ENCODE results near the gene MYO5B. TPM values are rescaled to one million over a fixed set of nuclear protein-coding genes. Genes with fewer than 3 reads are reported as not detected.

MYO5B gene
- total and polyA plus RNA-seq, 4 donors, result 5.4 to 23.4 (median 11.4) TPM

DNA sequence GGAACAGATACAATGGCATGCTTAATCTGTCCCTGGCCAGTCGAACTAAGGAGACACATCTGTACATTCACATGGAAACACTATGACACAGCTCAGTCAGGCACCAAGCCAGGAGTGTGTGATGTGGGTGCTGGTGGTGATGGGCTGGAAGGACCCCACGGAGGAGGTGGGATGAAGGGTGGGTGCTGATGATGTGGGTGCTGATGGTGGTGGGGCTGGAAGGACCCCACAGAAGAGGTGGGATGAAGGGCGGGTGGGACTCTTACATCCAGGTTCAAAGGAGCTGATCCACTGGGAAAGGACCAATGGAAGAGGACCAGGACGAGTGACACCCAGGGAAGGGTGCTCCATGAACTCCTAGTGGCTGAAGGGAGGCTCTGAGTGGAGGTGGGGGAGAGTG lies 346.8 kb downstream of the MYO5B start:
- no peak for DNase-seq (ENCODE audit: low spot score)
- Histone ChIP-seq H3K4me3 (ENCODE audit: low read depth in 1 of 3, low read length in 3 of 3) (no peak overlapping the region), H3K27me3 (ENCODE audit: control insufficient read depth in 4 of 4, insufficient read depth in 4 of 4, low read length in 3 of 4) (no peaks in the 10 kb centered on the region)

More for the DNA sequence above, 346.8 kb downstream of the MYO5B start:
- Histone ChIP-seq H3K36me3 (ENCODE audit: control insufficient read depth in 4 of 4, insufficient read depth in 3 of 4, low read depth in 1 of 4, low read length in 3 of 4) (peaks cover 0 to 2% (median 0%) of the 10 kb centered on the region in 4 donors), H3K27ac (ENCODE audit: low read depth in 1 of 2, low read length in 2 of 2) (no peak overlapping the region), H3K9me3 (ENCODE audit: control insufficient read depth in 4 of 4, low read length in 3 of 4) (no peaks in the 10 kb centered on the region), H3K9ac (ENCODE audit: low read depth in 1 of 2, low read length in 2 of 2) (no peak overlapping the region), H3K4me1 (ENCODE audit: control insufficient read depth in 4 of 4, insufficient read depth in 4 of 4, low read length in 3 of 4) (peaks cover 0 to 14% (median 10%) of the 10 kb centered on the region in 4 donors)
- TF ChIP-seq, protein P1, sequence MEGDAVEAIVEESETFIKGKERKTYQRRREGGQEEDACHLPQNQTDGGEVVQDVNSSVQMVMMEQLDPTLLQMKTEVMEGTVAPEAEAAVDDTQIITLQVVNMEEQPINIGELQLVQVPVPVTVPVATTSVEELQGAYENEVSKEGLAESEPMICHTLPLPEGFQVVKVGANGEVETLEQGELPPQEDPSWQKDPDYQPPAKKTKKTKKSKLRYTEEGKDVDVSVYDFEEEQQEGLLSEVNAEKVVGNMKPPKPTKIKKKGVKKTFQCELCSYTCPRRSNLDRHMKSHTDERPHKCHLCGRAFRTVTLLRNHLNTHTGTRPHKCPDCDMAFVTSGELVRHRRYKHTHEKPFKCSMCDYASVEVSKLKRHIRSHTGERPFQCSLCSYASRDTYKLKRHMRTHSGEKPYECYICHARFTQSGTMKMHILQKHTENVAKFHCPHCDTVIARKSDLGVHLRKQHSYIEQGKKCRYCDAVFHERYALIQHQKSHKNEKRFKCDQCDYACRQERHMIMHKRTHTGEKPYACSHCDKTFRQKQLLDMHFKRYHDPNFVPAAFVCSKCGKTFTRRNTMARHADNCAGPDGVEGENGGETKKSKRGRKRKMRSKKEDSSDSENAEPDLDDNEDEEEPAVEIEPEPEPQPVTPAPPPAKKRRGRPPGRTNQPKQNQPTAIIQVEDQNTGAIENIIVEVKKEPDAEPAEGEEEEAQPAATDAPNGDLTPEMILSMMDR (IDR thresholded peaks at IDR 0.05; ENCODE audit: low read depth, low read length, missing input control), result no peak
- TF ChIP-seq TAF1 (conservative IDR thresholded peaks at IDR 0.05) (no peak), YY1 (IDR thresholded peaks at IDR 0.05) (no peak), GABPA (IDR thresholded peaks at IDR 0.05 in 1 of 2, conservative IDR thresholded peaks at IDR 0.05 in 1 of 2) (no peak), NR2F2 (IDR thresholded peaks at IDR 0.05) (no peak), EGR1 (IDR thresholded peaks at IDR 0.05; ENCODE audit: low read depth in 2 of 2) (no peak), HNF4G (IDR thresholded peaks at IDR 0.05) (no peak), RAD21 (IDR thresholded peaks at IDR 0.05) (no peak), FOXA1 (IDR thresholded peaks at IDR 0.05) (no peak), FOXA2 (IDR thresholded peaks at IDR 0.05) (no peak), HNF4A (conservative IDR thresholded peaks at IDR 0.05) (no peak), JUND (IDR thresholded peaks at IDR 0.05) (no peak), SP1 (IDR thresholded peaks at IDR 0.05) (no peak), RXRA (IDR thresholded peaks at IDR 0.05) (no peak)
- TF ChIP-seq, protein P2, sequence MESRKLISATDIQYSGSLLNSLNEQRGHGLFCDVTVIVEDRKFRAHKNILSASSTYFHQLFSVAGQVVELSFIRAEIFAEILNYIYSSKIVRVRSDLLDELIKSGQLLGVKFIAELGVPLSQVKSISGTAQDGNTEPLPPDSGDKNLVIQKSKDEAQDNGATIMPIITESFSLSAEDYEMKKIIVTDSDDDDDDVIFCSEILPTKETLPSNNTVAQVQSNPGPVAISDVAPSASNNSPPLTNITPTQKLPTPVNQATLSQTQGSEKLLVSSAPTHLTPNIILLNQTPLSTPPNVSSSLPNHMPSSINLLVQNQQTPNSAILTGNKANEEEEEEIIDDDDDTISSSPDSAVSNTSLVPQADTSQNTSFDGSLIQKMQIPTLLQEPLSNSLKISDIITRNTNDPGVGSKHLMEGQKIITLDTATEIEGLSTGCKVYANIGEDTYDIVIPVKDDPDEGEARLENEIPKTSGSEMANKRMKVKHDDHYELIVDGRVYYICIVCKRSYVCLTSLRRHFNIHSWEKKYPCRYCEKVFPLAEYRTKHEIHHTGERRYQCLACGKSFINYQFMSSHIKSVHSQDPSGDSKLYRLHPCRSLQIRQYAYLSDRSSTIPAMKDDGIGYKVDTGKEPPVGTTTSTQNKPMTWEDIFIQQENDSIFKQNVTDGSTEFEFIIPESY (IDR thresholded peaks at IDR 0.05), result no peak
- TF ChIP-seq, protein P3, sequence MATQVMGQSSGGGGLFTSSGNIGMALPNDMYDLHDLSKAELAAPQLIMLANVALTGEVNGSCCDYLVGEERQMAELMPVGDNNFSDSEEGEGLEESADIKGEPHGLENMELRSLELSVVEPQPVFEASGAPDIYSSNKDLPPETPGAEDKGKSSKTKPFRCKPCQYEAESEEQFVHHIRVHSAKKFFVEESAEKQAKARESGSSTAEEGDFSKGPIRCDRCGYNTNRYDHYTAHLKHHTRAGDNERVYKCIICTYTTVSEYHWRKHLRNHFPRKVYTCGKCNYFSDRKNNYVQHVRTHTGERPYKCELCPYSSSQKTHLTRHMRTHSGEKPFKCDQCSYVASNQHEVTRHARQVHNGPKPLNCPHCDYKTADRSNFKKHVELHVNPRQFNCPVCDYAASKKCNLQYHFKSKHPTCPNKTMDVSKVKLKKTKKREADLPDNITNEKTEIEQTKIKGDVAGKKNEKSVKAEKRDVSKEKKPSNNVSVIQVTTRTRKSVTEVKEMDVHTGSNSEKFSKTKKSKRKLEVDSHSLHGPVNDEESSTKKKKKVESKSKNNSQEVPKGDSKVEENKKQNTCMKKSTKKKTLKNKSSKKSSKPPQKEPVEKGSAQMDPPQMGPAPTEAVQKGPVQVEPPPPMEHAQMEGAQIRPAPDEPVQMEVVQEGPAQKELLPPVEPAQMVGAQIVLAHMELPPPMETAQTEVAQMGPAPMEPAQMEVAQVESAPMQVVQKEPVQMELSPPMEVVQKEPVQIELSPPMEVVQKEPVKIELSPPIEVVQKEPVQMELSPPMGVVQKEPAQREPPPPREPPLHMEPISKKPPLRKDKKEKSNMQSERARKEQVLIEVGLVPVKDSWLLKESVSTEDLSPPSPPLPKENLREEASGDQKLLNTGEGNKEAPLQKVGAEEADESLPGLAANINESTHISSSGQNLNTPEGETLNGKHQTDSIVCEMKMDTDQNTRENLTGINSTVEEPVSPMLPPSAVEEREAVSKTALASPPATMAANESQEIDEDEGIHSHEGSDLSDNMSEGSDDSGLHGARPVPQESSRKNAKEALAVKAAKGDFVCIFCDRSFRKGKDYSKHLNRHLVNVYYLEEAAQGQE (IDR thresholded peaks at IDR 0.05), result no peak
- TF ChIP-seq, protein P4, sequence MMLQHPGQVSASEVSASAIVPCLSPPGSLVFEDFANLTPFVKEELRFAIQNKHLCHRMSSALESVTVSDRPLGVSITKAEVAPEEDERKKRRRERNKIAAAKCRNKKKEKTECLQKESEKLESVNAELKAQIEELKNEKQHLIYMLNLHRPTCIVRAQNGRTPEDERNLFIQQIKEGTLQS (IDR thresholded peaks at IDR 0.05), result no peak
- TF ChIP-seq, protein P5, sequence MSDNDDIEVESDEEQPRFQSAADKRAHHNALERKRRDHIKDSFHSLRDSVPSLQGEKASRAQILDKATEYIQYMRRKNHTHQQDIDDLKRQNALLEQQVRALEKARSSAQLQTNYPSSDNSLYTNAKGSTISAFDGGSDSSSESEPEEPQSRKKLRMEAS (IDR thresholded peaks at IDR 0.05), result no peak
- WGBS, result 85% methylated on average over 4 of the region's 4 CpGs

All from liver (tissue), 9 donors.